SK-N-MC (cell line): ENCODE measurements around the gene ATG5.

ENCODE experiments used
- EZH2 ChIP-seq: fragments of 200-600 bp; sonication (generic); IDR thresholded peaks from one replicate; pipeline ENCODE4 v1.6.1; 2017; ENCODE audit warnings: antibody characterized with exemption
- FOXP2 ChIP-seq: optimal IDR thresholded peaks from 2 replicates; pipeline ENCODE3; 2011; ENCODE audit warnings: mild to moderate bottlenecking, moderate library complexity; ENCODE audit not compliant: insufficient read depth; ENCODE audit errors: extremely low read length, control extremely low read depth
- POLR2AphosphoS5 ChIP-seq: IDR thresholded peaks from 2 replicates; pipeline ENCODE4 v1.6.1; 2012; ENCODE audit warnings: mild to moderate bottlenecking, low read depth, low read length, borderline replicate concordance

GRCh38 chr6:106143665-106144064 lies 181.9 kb downstream of the ATG5 start:
- TF ChIP-seq EZH2 (no peak), POLR2AphosphoS5 (no peak), FOXP2 (no peak)
